GM13977 (cell line): Measurements from ENCODE around the gene FAM221B.
A peak's percentile ranks its signal among the peaks of the same experiment; 100 is the strongest.

Experiments
- DNase-seq: peaks from one replicate; pipeline ENCODE4 v3.0.0; 2012; ENCODE audit warnings: low spot score
- in situ Hi-C: fragments of 300-500 bp; cut with MboI; formaldehyde crosslinking; loops from one replicate; pipeline ENCODE4 v1.12.0; 2022; ENCODE audit warnings: low sequenced_read_pairs, low pct_unique_long_range_greater_than_20kb, mixed read lengths, inconsistent platforms; ENCODE audit not compliant: unreplicated experiment
- TF ChIP-seq, protein P1 (sequence below): IDR thresholded peaks from 2 replicates; pipeline ENCODE4 v1.5.1; 2012; ENCODE audit warnings: mild to moderate bottlenecking, control low read depth; ENCODE audit not compliant: insufficient read depth; ENCODE audit errors: extremely low read depth, missing control alignments

The FAM221B gene

DNA sequence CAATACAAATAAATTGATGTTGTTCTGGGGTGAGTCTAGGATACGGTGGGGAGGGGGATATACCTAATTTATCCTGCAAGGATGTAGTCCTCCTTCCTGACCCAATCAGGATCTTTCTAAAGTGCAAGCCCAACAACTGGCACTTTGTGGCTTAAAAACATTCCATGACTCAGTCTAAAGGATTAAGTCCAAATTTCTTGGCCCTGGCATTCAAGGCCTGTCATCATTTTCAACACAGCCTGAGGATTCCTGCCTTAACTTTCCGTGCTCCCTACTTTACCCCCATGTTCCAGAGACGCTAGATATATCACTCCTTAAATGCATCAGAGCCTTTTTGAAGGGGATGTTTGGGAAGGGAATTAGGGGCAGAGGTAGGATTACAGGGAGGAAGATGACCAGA lies 1.0 kb downstream of the FAM221B start:
- DNase-seq = no peak
- TF ChIP-seq, protein P1, sequence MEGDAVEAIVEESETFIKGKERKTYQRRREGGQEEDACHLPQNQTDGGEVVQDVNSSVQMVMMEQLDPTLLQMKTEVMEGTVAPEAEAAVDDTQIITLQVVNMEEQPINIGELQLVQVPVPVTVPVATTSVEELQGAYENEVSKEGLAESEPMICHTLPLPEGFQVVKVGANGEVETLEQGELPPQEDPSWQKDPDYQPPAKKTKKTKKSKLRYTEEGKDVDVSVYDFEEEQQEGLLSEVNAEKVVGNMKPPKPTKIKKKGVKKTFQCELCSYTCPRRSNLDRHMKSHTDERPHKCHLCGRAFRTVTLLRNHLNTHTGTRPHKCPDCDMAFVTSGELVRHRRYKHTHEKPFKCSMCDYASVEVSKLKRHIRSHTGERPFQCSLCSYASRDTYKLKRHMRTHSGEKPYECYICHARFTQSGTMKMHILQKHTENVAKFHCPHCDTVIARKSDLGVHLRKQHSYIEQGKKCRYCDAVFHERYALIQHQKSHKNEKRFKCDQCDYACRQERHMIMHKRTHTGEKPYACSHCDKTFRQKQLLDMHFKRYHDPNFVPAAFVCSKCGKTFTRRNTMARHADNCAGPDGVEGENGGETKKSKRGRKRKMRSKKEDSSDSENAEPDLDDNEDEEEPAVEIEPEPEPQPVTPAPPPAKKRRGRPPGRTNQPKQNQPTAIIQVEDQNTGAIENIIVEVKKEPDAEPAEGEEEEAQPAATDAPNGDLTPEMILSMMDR = no peak
- in situ Hi-C loops = loop anchor here (10.0 kb wide), 1 partner anchor 57 kb away; no protein-coding TSS in a partner anchor

- TF ChIP-seq, protein P1 = peak; percentile 74
- in situ Hi-C loops = loop anchor here (10.0 kb wide), 1 partner anchor 59 kb away; no protein-coding TSS in a partner anchor
- DNase-seq = peak; percentile 71
Measured at GRCh38 chr9:35826071-35826701, 2.3 kb downstream of the FAM221B start.

DNA sequence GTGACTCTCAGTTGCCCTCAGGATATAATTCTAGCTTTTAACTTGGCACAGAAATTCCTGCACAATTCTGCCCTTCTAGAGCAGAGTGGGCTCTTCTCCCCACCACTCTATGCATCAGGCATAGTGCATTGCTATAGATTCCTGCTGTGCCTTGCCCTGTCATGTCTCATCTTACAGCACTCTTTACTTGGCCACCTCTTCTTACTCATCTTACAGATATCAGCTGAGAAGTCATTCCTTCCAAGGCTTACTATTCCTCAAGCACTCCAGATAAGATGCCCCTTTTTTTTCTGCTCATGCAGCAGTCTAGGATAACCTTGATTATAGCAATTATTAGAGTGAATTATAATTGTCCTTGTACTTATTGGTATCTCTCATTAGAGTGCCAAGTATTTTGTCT lies 5.6 kb downstream of the FAM221B start:
- in situ Hi-C loops = loop anchor here (10.0 kb wide), 1 partner anchor 62 kb away; no protein-coding TSS in a partner anchor
- TF ChIP-seq, protein P1 = no peak
- DNase-seq = no peak

DNA sequence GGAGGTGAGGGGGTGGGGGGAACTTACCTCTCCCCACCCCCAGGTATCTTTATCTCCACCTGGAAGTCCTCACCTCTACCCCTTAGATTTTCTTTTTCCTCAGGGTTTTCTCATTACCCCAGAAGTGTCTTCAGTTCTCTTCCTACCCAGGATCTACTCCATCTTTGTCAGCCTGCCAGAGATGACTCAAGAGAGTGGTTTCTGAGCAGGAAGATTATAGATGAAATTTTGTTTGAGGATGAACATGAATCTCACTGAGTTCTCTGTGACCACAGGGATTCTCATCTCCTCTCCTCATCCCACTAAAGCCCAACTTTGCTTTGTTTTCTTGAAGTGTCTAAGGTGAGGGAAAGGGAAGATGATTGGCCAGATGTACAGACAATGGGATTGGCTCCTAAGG lies 8.5 kb downstream of the FAM221B start:
- TF ChIP-seq, protein P1 = no peak
- no peak for DNase-seq
- in situ Hi-C loops = loop anchor here (10.0 kb wide), 1 partner anchor 65 kb away; no protein-coding TSS in a partner anchor

DNA sequence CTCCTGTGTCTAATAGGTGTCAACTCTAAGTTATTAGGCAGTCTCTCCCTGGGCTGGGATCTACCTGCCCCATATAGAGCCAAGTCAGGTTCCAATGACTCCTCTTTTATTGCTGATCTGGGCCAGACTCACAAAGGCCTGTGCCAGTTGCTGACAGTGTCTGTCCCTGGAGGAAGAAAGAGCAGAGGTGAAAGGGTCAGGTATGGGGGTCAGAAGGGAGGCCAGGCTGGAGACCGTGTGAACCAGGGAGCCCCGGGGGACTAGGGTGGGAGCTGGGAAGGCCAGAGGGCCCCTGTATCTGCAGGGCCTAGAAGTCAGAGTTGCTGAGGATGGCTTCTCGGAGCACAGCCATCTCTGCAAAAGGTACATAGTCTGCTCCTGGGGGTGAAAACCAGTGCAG lies 10.2 kb downstream of the FAM221B start:
- DNase-seq = no peak
- TF ChIP-seq, protein P1 = no peak
- in situ Hi-C loops = no loop called here

DNA sequence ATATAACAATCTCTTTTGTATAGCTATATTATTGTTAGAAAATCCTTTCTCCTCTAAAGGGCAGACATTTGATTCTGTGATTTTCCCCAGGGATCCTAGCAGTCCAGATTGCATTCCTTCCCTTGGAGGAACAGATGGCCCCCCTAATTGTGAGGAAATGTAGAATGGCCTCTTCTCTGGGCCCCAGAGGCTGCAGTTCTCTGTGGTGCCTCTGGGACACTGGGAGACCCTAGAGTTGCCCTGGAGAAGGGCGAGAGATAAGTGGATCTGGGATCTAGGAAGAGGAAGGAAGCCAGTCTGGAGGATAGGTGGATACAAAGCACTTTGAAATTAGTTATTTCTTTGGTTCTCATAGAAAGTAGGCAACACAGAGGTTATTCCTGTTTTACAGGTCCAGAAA lies 11.8 kb downstream of the FAM221B start:
- no peak for DNase-seq
- TF ChIP-seq, protein P1 = no peak
- in situ Hi-C loops = no loop called here
